Activated CD4-positive, alpha-beta T cell treated with anti-CD3 and anti-CD28 coated beads, Interleukin-2, Interleukin-4, amounts not matched to agents 100 ng/mL and 50 ng/mL, durations not matched to agents 16 hours and 8 hours (primary cell): ENCODE data around the gene BLACAT1.

Experiments
- DNase-seq: peaks from one replicate; pipeline ENCODE4 v3.0.0-alpha.2; 2020; ENCODE audit warnings: low spot score

Gene BLACAT1

DNA sequence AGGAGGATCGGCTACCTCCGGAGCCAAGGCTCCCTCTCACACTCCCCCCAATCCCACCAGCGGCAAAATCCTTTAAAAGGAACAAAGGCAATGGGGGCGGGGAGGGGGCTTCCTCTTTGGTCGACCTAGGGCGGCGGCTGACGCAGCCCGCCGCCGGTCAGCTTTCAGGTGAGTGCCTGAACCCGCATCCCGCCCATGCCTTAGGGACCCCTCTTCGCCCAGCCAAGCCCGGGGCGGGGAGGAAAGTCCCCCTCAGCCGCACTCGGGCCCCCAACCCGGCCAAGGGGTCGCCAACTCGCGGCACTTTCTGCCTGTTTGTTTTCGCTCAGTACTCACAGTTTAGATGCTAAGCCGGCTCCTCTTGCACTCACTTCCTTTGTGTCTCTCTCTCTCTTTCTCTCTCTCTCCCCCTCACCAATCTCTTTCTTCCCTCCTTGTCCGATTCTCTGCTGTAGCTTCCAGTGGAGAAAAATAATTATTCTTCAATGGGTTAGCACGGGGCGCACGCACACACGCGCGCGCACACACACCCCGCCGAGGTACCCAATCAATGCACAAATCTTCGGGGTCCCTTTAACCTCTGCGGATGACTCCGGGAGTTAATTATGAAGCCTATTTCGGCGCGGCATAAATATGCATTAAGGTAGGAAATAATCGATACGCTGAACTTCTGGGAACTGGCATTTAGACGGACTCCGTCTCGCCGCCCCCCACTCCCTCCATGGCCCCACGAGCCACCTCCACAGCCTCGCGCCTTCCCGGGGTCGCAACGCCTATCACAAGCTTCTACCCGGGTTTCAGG lies at the start of gene BLACAT1:
Gene BLACAT1 (minus strand): TSS at position 465 of the 802 bp plus-strand sequence.
- DNase-seq, result no peak

- DNase-seq, result no peak
Measured at GRCh38 chr1:205505076-205505729, 49.4 kb upstream of the BLACAT1 start.

GRCh38 chr1:205504311-205505075 lies 48.6 kb upstream of the BLACAT1 start, which contains the start of gene CDK18:
CDK18 (plus strand) TSS chr1:205504669; CDS start chr1:205523168, 18,499 bp downstream.
- DNase-seq, result peak; percentile 22

DNA sequence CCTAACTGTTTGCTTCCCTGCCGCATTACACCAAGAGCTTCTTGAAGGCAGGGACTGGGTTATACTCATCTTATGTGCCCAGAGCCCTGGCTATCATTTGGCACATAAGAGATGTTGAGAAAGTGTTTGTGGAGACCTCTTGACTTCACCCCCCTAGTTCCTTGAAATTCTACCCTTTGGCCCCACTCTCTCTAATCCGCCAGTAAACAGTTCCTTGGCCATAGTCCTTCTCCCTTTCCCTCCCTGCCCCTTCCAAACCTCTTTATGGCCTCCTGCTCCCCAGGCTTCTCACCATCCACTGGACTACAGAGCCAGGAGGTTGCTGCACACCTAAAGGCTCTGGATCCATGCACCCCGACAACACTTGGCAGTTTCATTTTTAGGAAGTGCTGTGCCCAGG lies 47.1 kb upstream of the BLACAT1 start:
- no peak for DNase-seq

DNA sequence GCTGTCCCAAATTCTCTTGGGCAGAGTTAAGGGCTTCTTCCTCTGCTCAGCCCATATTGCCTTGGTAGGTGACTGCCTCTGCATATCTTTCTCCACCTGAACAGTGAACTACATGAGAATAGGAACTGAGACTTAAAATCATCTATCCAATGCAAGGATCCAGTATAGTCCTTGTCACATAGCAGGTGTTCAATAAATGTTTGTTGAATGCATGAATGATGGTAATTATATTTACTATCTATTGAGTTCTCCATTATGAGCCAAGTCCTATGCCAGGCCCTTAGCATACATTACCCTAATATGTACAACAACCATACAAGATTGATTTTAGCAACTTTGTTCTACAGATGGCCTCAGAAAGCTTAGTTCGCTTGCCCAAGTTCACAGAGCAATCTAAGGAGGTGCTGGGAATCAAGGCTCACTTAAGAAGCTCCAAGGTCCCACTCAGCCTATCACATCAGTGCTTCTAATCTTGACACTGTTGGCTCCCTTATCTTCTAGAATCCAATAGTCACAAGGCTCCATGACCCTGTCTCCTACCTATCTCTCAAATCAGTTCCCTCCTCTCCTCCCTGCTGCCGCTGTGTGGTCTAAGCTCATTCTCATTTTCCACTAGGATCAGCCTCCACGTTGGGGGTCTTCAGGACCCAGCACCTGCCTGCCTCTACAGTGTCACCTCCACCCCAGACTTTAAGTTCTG lies 46.4 kb upstream of the BLACAT1 start:
- DNase-seq, result no peak

GRCh38 chr1:205500240-205501233 lies 44.7 kb upstream of the BLACAT1 start:
- DNase-seq, result no peak

GRCh38 chr1:205499789-205500188 lies 43.9 kb upstream of the BLACAT1 start:
- no peak for DNase-seq

GRCh38 chr1:205497351-205497750 lies 41.5 kb upstream of the BLACAT1 start:
- DNase-seq, result no peak

- no peak for DNase-seq
Measured at GRCh38 chr1:205496661-205497060, 40.8 kb upstream of the BLACAT1 start.

- no peak for DNase-seq
Measured at GRCh38 chr1:205495237-205495823, 39.5 kb upstream of the BLACAT1 start.

DNA sequence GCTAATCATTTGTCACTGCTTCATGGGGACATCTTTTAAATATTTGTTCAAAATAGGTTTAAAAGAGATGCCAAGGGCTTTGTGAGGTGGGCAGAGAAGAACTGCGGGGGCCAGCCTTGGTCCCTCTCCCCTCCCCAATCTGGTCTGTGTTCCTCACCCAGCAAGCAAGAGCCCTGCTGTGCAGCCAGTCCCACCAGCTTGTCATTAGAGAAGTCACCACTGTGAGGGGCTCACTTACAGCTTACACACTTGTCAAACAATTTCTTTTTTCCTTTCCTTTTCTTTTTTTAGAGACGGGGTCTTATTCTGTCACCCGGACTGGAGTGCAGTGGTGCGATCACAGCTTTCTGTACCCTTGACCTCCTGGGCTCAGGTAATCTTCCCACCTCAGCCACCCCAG lies 38.3 kb upstream of the BLACAT1 start:
- no peak for DNase-seq

DNA sequence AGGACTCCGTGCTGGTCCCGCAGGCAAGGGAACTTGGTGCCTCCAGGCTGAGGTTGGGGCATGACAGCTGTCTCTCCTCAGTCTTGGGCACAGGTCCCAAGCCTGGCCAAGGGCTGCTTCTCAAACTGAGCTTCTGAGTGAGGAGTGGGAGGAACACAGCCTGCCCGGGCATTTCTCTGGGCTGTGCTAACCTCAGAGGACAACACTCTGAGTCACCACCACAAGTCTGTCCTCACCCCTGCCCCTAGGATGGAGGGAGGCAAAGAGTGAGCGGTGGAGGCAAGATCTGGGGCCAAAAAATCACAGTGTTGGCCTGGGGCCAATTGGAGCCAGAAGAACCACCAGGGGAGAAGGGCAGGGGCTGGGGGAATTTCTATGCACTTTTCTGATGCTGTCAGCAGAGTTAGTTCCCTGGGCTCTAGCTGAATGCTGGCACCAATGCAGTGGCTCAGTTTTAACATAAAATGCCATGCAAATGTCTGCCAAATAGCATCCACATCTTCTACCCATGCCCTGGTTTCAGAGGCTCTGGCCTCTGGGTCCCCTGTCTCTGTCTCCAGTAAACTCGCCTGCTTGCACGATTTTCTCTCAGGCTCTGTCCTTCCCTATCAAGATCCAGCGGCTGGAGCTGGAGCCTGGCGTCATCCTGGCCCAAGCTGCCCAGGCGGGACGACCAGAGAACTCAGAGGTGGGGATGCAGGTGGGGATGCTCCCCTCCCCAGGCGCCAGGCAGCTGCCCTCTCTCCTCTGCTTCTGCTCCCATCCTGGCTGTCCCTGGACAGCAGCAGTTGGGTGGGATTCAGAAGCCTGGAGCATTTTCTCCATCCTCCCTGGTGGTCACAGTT lies 37.6 kb upstream of the BLACAT1 start:
- DNase-seq, result peak; percentile 13

DNA sequence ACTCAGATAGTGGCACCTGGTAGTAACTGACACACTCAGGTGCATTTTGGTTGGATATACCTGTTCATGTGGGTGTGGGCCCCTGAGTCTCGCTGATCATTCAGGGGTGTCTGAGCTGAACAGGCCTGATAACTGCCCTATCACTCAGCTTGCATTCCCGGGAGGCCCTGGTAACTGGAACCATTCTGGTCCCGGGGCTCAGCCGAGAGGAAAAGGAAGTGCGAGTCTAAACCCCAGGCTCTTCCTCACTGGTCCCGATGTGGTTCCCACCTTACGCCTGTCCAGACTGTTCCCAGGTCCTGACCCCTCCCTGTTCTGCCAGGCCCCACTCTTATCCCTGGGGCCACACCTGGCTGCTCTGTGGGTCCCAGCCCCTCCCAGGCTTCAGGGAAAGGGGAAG lies 36.9 kb upstream of the BLACAT1 start:
- no peak for DNase-seq

DNA sequence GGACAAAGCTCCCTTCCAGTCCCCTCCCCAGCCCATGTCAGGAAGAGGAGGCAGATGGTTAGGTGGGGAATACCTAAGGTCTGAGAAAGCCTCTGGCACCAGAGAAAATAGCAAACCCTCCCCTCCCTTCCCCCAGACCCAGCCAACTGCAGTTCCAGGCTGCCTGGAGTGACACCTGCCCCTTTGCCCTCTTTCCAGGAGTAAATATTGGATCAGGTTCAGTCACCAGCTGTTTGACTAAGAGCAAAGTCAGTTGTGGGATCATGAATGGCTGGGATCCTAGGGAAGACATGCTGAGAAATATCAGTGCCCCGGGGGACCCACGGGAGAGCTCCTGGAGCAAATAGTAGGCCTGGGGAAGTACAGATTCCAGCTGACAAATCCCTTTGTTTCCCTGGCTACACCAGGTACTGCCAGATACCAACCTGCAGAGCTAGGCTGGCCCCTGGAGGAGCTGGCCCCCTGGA lies 36.4 kb upstream of the BLACAT1 start:
- DNase-seq, result no peak

- DNase-seq, result no peak
Measured at GRCh38 chr1:205491794-205492193, 35.9 kb upstream of the BLACAT1 start.

DNA sequence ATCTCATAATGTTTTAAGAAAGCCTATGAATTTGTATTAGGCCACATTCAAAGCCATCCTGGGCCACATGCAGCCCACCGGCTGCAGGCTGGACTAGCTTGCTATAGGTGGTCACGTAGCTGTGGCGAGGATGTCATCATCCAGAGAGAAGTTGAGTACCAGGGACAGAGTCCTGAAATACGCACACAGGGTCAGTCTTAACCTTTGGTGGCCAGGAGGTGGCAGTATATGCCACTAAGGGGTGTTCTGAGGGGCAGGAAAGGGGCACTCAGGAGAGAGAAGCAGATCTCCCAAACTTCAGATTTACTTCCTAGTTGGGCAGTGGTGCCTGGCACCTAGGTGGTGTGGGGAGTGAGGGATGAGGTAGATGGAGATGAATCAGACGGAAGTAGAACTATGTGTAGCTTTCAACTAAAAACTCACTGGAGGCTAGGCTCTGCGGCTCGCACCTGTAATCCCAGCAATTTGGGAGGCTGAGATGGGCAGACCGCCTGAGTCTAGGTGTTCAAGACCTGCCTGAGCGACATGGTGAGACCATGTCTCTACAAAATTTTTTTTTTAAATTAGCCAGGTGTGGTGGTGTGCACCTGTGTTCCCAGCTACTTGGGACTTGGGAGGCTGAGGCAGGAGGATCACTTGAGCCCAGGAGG lies 32.4 kb upstream of the BLACAT1 start:
- peak; percentile 58 for DNase-seq

GRCh38 chr1:205486258-205486657 lies 30.4 kb upstream of the BLACAT1 start:
- DNase-seq, result no peak
